Measurements from ENCODE around the gene ALAS1. TPM values are rescaled to one million over a fixed set of nuclear protein-coding genes. Genes with fewer than 3 reads are reported as not detected.
A peak's percentile ranks its signal among the peaks of the same experiment; 100 is the strongest.

ALAS1 gene
- total and polyA plus RNA-seq, 9 of the 15 experiments (the other 6 are each of a cell fraction or from before 2014, with no cell fraction given) = 21.4 to 49.5 (median 34.4) TPM

DNA sequence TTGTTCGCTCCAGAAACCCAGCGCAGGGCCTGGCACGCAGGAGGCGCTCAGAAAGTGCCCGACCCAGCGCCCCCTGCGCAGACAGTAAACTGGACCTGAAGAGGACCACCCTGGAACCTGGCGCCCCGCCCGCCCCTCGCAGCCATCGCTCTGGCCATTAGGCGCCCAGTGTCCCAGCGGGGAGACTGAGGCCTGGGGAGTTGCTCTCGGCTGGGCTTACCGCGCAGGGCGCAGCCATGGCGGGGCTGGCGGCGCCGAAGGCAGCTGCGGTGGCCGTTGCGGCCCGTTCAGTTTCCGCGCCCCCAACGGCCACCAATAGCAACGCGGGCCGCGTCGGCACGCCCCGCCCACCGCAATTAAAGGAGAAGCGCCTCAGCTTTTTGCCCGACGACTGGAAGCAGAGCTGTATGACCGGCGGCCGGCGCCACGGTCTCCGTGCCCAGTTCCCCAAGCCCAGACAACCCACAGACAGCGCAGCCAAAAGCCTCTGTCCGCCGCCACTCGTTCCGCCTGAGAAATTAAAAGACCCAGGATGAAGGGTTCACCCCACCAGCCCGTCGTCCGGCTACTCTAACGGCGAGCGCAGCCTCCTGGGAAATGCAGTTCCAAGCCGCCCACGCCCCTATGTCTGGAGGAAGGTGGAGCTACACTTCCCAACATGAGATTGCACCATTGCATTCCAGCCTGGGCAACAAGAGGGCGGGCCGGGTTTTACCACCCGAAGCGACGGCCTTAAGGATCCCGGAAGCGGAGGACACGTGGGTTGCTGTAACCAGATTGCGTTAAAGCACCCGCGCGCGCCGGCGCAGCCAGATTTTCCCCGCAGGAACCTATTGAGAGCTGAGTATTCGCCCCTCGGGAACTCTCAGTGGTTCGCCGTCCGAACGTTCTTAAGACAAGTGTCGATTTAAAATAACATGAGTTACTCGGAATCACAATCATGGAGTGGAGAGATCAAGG, 43.5 kb upstream of the ALAS1 start, which contains the start of gene POC1A (continued):
- TF ChIP-seq, protein P1, sequence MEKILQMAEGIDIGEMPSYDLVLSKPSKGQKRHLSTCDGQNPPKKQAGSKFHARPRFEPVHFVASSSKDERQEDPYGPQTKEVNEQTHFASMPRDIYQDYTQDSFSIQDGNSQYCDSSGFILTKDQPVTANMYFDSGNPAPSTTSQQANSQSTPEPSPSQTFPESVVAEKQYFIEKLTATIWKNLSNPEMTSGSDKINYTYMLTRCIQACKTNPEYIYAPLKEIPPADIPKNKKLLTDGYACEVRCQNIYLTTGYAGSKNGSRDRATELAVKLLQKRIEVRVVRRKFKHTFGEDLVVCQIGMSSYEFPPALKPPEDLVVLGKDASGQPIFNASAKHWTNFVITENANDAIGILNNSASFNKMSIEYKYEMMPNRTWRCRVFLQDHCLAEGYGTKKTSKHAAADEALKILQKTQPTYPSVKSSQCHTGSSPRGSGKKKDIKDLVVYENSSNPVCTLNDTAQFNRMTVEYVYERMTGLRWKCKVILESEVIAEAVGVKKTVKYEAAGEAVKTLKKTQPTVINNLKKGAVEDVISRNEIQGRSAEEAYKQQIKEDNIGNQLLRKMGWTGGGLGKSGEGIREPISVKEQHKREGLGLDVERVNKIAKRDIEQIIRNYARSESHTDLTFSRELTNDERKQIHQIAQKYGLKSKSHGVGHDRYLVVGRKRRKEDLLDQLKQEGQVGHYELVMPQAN (IDR thresholded peaks at IDR 0.05; ENCODE audit: borderline replicate concordance) = peak; percentile 89; the same call in 1 of the 2 replicates
- no peak for TF ChIP-seq SRSF7 (optimal IDR thresholded peaks at IDR 0.05; ENCODE audit: low read depth, low read length)
- TF ChIP-seq SNIP1 (IDR thresholded peaks at IDR 0.05; ENCODE audit: low read depth) = no peak
- peak; percentile 66 for TF ChIP-seq CREM (IDR thresholded peaks at IDR 0.05; ENCODE audit: low read depth)
- TF ChIP-seq ATF7 (IDR thresholded peaks at IDR 0.05) = peak; percentile 90; the same call in 1 of the 2 replicates
- no peak for TF ChIP-seq ATF1 (CRISPR knock-in tag; IDR thresholded peaks at IDR 0.05)
- TF ChIP-seq ATF1 (tag; IDR thresholded peaks at IDR 0.05) = peak; percentile 92
- TF ChIP-seq ESRRA (IDR thresholded peaks at IDR 0.05; ENCODE audit: borderline replicate concordance, low read depth) = peak; percentile 57; the same call in 1 of the 2 replicates
- TF ChIP-seq HDAC1 (IDR thresholded peaks at IDR 0.05) = peak in 1 of 2 experiments; percentile 88; a peak in 2 of 4 replicates
- TF ChIP-seq, protein P2, sequence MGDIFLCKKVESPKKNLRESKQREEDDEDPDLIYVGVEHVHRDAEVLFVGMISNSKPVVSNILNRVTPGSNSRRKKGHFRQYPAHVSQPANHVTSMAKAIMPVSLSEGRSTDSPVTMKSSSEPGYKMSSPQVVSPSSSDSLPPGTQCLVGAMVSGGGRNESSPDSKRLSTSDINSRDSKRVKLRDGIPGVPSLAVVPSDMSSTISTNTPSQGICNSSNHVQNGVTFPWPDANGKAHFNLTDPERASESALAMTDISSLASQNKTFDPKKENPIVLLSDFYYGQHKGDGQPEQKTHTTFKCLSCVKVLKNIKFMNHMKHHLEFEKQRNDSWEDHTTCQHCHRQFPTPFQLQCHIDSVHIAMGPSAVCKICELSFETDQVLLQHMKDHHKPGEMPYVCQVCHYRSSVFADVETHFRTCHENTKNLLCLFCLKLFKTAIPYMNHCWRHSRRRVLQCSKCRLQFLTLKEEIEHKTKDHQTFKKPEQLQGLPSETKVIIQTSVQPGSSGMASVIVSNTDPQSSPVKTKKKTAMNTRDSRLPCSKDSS (IDR thresholded peaks at IDR 0.05; ENCODE audit: low read depth, partially characterized antibody) = no peak
- TF ChIP-seq, protein P3, sequence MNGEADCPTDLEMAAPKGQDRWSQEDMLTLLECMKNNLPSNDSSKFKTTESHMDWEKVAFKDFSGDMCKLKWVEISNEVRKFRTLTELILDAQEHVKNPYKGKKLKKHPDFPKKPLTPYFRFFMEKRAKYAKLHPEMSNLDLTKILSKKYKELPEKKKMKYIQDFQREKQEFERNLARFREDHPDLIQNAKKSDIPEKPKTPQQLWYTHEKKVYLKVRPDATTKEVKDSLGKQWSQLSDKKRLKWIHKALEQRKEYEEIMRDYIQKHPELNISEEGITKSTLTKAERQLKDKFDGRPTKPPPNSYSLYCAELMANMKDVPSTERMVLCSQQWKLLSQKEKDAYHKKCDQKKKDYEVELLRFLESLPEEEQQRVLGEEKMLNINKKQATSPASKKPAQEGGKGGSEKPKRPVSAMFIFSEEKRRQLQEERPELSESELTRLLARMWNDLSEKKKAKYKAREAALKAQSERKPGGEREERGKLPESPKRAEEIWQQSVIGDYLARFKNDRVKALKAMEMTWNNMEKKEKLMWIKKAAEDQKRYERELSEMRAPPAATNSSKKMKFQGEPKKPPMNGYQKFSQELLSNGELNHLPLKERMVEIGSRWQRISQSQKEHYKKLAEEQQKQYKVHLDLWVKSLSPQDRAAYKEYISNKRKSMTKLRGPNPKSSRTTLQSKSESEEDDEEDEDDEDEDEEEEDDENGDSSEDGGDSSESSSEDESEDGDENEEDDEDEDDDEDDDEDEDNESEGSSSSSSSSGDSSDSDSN (IDR thresholded peaks at IDR 0.05; ENCODE audit: borderline replicate concordance in 1 of 2, low read depth in 2 of 2, low read length in 2 of 2) = 0 out of 4 replicates have a peak, but pooled peaks of 1 of the 2 experiments have one; percentile 35
- TF ChIP-seq TCFL5 (CRISPR knock-in tag; conservative IDR thresholded peaks at IDR 0.05) = no peak
- TF ChIP-seq, protein P4, sequence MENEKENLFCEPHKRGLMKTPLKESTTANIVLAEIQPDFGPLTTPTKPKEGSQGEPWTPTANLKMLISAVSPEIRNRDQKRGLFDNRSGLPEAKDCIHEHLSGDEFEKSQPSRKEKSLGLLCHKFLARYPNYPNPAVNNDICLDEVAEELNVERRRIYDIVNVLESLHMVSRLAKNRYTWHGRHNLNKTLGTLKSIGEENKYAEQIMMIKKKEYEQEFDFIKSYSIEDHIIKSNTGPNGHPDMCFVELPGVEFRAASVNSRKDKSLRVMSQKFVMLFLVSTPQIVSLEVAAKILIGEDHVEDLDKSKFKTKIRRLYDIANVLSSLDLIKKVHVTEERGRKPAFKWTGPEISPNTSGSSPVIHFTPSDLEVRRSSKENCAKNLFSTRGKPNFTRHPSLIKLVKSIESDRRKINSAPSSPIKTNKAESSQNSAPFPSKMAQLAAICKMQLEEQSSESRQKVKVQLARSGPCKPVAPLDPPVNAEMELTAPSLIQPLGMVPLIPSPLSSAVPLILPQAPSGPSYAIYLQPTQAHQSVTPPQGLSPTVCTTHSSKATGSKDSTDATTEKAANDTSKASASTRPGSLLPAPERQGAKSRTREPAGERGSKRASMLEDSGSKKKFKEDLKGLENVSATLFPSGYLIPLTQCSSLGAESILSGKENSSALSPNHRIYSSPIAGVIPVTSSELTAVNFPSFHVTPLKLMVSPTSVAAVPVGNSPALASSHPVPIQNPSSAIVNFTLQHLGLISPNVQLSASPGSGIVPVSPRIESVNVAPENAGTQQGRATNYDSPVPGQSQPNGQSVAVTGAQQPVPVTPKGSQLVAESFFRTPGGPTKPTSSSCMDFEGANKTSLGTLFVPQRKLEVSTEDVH (IDR thresholded peaks at IDR 0.05; ENCODE audit: low read depth, partially characterized antibody) = no peak
- no peak for TF ChIP-seq NCOA1 (IDR thresholded peaks at IDR 0.05; ENCODE audit: low read depth)
- TF ChIP-seq, protein P5, sequence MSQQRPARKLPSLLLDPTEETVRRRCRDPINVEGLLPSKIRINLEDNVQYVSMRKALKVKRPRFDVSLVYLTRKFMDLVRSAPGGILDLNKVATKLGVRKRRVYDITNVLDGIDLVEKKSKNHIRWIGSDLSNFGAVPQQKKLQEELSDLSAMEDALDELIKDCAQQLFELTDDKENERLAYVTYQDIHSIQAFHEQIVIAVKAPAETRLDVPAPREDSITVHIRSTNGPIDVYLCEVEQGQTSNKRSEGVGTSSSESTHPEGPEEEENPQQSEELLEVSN (IDR thresholded peaks at IDR 0.05; ENCODE audit: borderline replicate concordance in 1 of 2, extremely low read depth in 1 of 2, insufficient read depth in 1 of 2, insufficient read length in 1 of 2, low read depth in 1 of 2, low read length in 1 of 2, poor library complexity in 1 of 2, severe bottlenecking in 1 of 2) = peak; percentile 45 to 72

Measured in K562 (cell line).